SK-MEL-5 (cell line): Measurements from ENCODE around the gene MICB. TPM values are rescaled to one million over a fixed set of nuclear protein-coding genes. Genes with fewer than 3 reads are reported as not detected.
"Not testable (repeated sequence)": the region's sequence is repeated elsewhere in the genome, so short reads cannot be mapped to it uniquely, and the experiment has no call there.

Source experiments
- DNase-seq: peaks from one replicate; pipeline ENCODE4 v3.0.0-alpha.2; 2016; ENCODE audit warnings: low read depth, low spot score
- in situ Hi-C: cut with HindIII; loops from 2 replicates; pipeline ENCODE4 v1.10.0; 2016; ENCODE audit warnings: low sequenced_read_pairs, high pct_unique_total_duplicates, low pct_unique_long_range_greater_than_20kb
- polyA plus RNA-seq, 2 experiments: library from polyadenylated mRNA; depleted of rRNA; stranded (reverse); fragments of >200 nt; gene quantifications; 2 replicates each; pipeline ENCODE4 v1.2.3, GENCODE V29; 2015
- total RNA-seq: library from RNA; depleted of rRNA; stranded (reverse); fragments of >200 nt; shearing (Covaris generic); gene quantifications from 2 replicates; pipeline ENCODE4 v1.2.3, GENCODE V29; 2014; rRNA removed

The MICB gene
- total RNA-seq = 4.9 and 7.0 TPM in 2 replicates
- polyA plus RNA-seq (2015; cell fraction: cytosol; rRNA removed) = 9.7 and 13.5 TPM in 2 replicates
- polyA plus RNA-seq (2015; cell fraction: nucleus; rRNA removed) = 3.9 and 7.5 TPM in 2 replicates

GRCh38 chr6:31497531-31498476 lies at the start of gene MICB:
Gene MICB, plus strand, starts transcription at chr6:31498145. Its CDS starts 49 bp downstream, at chr6:31498194.
- peak; percentile 81 for DNase-seq
- in situ Hi-C loops = no loop called here

GRCh38 chr6:31450751-31451150 lies 47.2 kb upstream of the MICB start:
- no peak for DNase-seq
- in situ Hi-C loops = no loop called here

DNA sequence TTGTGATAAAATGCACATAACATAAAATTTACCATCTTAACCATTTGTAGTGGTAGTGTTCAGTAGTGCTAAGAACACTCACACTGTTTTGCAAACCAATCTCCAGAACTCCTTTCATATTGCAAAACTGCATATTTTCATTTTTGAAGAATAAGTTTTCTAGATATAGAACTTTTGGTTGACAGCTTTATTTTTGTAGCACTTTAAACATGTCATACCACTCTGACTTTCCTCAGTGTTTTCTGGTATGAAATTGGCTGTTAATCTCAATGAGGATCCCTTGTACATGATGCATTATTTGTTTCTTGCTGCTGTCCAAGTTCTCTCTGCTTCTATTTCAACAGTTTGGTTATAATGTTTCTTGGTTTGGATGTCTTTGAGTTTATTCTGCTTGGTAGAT lies 45.1 kb upstream of the MICB start:
- DNase-seq = no peak
- in situ Hi-C loops = no loop called here

DNA sequence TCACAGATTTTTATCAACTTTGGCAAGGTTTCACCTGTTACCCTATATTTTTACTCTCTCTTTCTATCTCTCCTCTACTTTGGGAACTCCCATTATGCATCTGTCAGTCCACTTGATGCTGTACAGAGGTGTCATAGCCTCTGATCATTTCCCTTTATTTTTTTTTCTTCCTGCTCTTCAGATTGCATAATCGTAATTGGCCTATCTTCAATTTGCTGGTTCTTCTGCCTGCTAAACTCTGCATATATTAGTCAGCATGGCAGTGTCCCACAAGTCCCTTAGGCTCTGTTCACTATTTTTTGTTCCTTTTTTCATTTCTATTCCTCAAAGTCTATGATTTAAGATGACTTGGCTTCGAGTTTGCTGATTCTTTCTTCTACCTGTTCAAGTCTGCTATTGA lies 44.7 kb upstream of the MICB start:
- in situ Hi-C loops = no loop called here
- DNase-seq = no peak

DNA sequence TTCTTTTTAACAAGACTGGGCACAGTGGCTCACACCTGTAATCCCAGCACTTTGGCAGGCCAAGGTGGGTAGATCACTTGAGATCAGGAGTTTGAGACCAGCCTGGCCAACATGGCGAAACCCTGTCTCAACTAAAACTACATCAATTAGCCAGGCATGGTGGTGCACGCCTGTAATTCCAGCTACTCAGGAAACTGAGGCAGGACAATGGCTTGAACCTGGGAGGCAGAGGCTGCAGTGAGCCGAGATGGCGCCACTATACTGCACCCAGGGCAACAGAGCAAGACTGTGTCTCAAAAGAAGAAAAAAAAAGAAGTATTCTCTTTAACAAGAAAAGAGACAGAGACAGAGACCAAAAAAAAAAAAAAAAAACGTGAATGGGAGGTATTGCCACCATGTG lies 38.1 kb upstream of the MICB start:
- DNase-seq, in situ Hi-C loops: not testable (repeated sequence)

GRCh38 chr6:31460361-31461025 lies 37.5 kb upstream of the MICB start:
- in situ Hi-C loops = no loop called here

GRCh38 chr6:31462026-31462963 lies 35.6 kb upstream of the MICB start:
- no peak for DNase-seq
- in situ Hi-C loops = no loop called here

More at GRCh38 chr6:31460361-31461025, 37.5 kb upstream of the MICB start:
- DNase-seq = no peak

GRCh38 chr6:31462964-31463870 lies 34.7 kb upstream of the MICB start:
- in situ Hi-C loops = no loop called here
- DNase-seq = peak; percentile 89

DNA sequence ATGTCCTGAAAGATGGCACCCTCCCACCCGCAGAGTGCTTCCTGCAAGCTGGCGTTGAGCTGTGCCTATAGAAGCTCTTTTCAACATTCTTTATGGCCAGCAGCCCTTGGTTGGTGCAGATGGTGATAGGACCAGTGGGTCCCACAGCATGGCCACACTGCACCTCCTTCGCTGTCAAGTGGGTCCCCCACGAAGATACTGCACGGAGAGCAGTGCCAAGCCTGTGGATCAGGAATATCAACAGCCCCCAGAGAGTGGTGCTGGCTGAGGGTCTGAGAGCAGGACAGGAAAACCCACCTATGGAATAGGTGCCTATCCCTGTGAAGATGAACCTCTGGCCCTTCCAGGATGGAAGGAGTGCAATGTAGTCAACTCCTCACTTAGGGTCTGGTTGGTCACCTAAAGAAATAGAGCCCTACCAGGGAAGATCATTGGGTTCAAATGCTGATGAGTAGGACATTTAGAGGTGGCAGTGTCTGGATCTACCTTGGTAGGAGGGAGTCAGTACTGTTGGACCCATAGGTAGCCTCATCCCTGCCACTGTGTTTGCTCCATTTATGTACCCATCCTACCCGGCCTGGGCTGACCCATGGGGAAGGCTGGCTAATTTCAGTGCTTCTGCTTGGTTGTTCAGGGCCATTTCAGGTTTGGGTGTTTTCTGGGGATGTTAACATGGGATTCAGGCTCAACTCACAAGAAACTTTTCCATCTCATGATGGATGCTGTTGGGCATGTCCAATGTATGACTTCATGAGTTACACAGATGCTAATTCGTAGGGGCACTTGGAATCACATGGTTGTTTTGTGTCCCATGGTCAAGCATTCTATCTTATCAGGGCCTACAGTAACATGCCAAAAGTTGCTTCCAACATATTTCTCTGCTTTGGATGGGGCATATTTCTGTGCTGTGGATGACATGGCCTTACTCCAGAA lies 33.4 kb upstream of the MICB start:
- in situ Hi-C loops = no loop called here
- DNase-seq = no peak

- no peak for DNase-seq
- in situ Hi-C loops = no loop called here
These were observed 32.8 kb upstream of the MICB start for GRCh38 chr6:31465185-31465536.

DNA sequence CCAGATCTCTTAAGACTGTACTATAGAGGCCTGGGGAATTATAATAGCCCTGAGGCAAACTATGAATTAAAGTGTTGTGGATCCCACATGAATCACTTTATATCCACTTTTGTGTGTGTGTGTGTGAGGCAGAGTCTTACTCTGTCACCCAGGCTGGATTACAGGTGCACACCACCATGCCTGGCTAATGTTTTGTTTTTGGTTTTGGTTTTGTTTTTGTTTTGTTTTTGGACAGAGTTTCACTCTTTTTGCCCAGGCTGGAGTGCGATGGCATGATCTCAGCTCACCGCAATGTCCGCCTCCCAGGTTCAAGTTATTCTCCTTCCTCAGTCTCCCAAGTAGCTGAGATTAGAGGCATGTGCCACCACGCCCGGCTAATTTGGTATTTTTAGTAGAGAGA lies 32.2 kb upstream of the MICB start:
- in situ Hi-C loops = no loop called here
- no peak for DNase-seq

- in situ Hi-C loops = no loop called here
- DNase-seq = no peak
These were observed 31.5 kb upstream of the MICB start for GRCh38 chr6:31466466-31466865.

- DNase-seq = no peak
- in situ Hi-C loops = no loop called here
These were observed 30.8 kb upstream of the MICB start for GRCh38 chr6:31467151-31467550.

- in situ Hi-C loops = no loop called here
- DNase-seq = no peak
These were observed 29.6 kb upstream of the MICB start for GRCh38 chr6:31468311-31468710.

DNA sequence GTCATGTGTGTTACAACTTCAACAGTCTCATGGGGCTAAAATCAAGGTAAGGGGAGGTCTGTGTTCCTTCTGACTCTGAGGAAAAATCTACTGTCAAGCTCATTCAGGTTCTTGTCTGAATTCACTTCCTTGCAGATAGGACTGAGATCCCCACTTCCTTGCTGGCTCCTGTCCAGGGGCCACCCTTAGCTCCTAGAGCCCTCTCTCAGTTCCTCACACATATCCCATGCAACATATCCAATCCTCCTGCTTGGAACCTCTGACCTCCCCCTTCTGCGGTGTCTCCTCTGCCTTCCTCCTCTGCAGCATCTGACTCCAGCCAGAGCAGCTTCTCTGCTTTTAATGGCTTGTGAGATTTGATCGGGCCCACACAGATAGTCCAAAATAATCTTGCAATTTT lies 27.1 kb upstream of the MICB start:
- no peak for DNase-seq
- in situ Hi-C loops = no loop called here

DNA sequence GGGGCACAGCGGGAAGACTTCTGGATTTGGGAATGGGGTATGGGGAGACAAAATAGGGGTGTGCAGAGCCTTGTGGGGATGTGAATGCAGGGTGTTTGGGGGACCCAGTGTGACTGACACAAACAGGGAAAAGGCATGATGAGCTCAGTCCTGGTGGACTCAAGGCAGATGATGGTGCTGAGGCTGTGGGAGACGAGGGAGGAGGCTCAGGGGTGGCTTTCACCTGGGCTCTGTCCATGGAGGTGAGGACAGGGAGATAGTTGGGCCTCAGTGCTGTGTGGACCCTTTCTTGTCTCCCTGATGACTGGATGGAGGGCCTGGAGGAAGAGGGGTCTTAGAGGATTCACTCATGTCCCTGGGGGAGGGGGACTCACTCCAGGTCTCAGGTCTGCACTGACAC lies 26.2 kb upstream of the MICB start:
- in situ Hi-C loops = no loop called here

More for the DNA sequence above, 26.2 kb upstream of the MICB start:
- no peak for DNase-seq
